Mucosa of descending colon (tissue), 3 donors: Measurements from ENCODE around the gene FRAT2. TPM values are rescaled to one million over a fixed set of nuclear protein-coding genes. Genes with fewer than 3 reads are reported as not detected.

Experiments used
- ATAC-seq: fragments of 200-7000 bp; cut with Tn5 transposase; one replicate; pipeline ENCODE4 v1.9.1; 2020; ENCODE audit warnings: mild to moderate bottlenecking, moderate library complexity
- DNase-seq, 3 donors: peaks; one replicate each; pipeline ENCODE4 v3.0.0-alpha.2; 2020
- H3K36me3 ChIP-seq: fragments of 200-600 bp; one replicate; pipeline ENCODE4 v1.8.0; 2021; ENCODE audit warnings: low read depth, mild to moderate bottlenecking
- H3K4me1 ChIP-seq: fragments of 200-600 bp; one replicate; pipeline ENCODE4 v1.8.0; 2021; ENCODE audit warnings: low read depth, mild to moderate bottlenecking
- H3K4me3 ChIP-seq: fragments of 200-600 bp; one replicate; pipeline ENCODE4 v1.8.0; 2021; ENCODE audit warnings: mild to moderate bottlenecking
- H3K9me3 ChIP-seq: fragments of 200-600 bp; one replicate; pipeline ENCODE4 v1.8.0; 2021; ENCODE audit warnings: mild to moderate bottlenecking
- intact Hi-C, 2 donors: fragments of 100-400 bp; cut with DNase I in 1 of 2; cut with micrococcal nuclease in 1 of 2; formaldehyde crosslinking; loops; one replicate each; pipeline versions ENCODE4 v1.11.0 to v1.11.1; 2022; cut with DNase I, micrococcal nuclease
- total RNA-seq, 3 donors: library from RNA; stranded (reverse); fragmentation: NEBNext Ultra II Directional in 2 of 3; extraction: Animal tissue kit (Norgen Biotek cat#: 25700) in 2 of 3; gene quantifications; one replicate each; pipeline versions ENCODE4 v1.2.1 to v1.2.4, GENCODE V29; 2021 to 2023
- TF ChIP-seq, protein P1 (sequence below): fragments of 200-600 bp; IDR thresholded peaks from one replicate; pipeline ENCODE4 v1.8.0; 2022; ENCODE audit warnings: antibody characterized with exemption, mild to moderate bottlenecking
- donor health status: DM: no; HTN: no; CAD: no; lungs with moderate emphysema.
- donor health status: DM: no; HTN: no; CAD: no.
- donor health status: DM: no; HTN: yes; CAD: no.

FRAT2 gene
- total RNA-seq, 3 donors from 2014 or later = 26.2 to 42.5 (median 33.3) TPM

DNA sequence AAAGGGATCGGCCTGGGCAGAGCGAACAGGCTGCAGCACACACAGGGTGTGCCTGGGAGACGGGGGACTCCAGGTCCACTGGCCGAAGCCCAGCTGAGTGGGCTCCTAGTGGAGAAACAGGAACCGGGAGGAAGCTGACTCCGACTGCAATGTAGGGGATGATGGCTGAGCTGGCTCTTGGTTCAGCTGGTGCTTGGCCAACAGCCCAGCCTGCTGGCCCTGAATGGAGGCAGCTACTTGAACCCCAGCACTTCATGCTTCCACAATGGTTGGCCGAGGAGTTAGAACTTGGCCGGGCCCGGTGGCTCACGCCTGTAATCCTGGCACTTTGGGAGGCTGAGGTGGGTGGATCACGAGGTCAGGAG lies 27.0 kb upstream of the FRAT2 start:
- Histone ChIP-seq H3K4me1 (no peaks in the 10 kb centered on the region), H3K4me3 (no peak overlapping the region), H3K36me3 (no peaks in the 10 kb centered on the region), H3K9me3 (no peaks in the 10 kb centered on the region)
- intact Hi-C loops = no loop called here
- DNase-seq (no peak), ATAC-seq (no peak)
- TF ChIP-seq, protein P1, sequence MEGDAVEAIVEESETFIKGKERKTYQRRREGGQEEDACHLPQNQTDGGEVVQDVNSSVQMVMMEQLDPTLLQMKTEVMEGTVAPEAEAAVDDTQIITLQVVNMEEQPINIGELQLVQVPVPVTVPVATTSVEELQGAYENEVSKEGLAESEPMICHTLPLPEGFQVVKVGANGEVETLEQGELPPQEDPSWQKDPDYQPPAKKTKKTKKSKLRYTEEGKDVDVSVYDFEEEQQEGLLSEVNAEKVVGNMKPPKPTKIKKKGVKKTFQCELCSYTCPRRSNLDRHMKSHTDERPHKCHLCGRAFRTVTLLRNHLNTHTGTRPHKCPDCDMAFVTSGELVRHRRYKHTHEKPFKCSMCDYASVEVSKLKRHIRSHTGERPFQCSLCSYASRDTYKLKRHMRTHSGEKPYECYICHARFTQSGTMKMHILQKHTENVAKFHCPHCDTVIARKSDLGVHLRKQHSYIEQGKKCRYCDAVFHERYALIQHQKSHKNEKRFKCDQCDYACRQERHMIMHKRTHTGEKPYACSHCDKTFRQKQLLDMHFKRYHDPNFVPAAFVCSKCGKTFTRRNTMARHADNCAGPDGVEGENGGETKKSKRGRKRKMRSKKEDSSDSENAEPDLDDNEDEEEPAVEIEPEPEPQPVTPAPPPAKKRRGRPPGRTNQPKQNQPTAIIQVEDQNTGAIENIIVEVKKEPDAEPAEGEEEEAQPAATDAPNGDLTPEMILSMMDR = no peak

DNA sequence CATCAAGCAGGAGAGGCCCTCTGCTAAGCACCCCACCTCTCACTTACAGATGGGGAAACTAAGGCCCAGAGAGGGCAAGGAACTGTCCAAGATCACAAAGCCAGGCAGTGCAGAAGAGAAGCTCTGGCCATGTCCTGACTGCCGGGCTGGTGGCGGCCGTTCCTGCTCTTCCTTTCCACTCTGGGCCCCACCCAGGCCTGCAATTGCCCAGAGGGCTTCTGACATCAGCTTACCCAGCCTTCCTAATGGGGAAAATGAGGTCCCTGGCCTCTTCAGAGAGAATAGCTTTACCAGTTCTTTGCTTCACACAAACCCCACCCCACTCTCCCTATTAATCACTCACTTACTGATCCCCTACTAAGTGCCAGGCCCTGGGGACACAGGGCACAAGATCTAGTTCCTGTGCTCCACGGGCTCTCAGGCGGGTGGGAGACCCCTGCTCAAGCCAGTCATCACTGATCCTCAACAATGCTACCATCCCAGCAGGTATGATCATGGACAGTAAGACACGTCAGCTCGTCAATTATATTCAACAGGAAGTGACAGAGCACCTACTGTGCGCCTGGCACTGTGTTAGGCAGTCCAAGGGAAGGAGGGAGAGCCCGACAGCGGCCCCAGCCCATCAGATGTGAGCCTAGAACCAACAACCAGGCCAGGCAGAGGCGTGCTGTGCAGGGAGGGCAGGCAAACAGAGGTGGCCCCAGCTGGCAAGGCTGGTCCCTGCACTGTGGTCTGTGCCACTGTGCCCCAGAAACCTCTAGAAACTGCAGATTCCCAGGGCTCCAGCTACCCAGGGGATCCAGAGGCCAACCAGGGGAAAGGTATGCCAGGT lies 26.4 kb upstream of the FRAT2 start:
- TF ChIP-seq, protein P1 = no peak
- DNase-seq (no peak), ATAC-seq (no peak)
- Histone ChIP-seq H3K36me3 (no peaks in the 10 kb centered on the region), H3K4me1 (no peaks in the 10 kb centered on the region), H3K4me3 (no peak overlapping the region), H3K9me3 (no peaks in the 10 kb centered on the region)
- intact Hi-C loops = no loop called here

DNA sequence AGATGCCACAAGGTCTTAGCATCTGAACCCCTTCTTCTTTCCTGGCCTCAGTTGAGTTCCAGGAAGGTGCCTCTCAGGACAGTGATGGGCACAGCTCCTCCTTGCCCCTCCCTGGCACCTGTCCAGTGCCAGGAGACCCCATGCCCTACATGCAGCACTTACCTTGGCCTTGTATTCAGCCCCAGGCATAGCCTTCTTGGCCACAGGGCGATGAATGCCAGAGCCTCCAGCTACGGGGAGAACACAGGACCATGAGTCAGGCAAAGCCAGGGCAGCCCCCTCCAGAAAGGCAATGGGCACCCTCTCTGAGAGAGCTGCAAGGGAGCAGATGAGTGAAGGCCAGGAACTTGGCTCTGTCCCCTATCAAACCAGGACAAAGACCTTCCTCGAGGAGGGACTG lies 24.3 kb upstream of the FRAT2 start:
- ATAC-seq (no peak), DNase-seq (no peak)
- Histone ChIP-seq H3K4me3 (no peak overlapping the region), H3K36me3 (no peaks in the 10 kb centered on the region), H3K9me3 (no peaks in the 10 kb centered on the region), H3K4me1 (no peaks in the 10 kb centered on the region)
- TF ChIP-seq, protein P1 = no peak
- intact Hi-C loops = no loop called here

DNA sequence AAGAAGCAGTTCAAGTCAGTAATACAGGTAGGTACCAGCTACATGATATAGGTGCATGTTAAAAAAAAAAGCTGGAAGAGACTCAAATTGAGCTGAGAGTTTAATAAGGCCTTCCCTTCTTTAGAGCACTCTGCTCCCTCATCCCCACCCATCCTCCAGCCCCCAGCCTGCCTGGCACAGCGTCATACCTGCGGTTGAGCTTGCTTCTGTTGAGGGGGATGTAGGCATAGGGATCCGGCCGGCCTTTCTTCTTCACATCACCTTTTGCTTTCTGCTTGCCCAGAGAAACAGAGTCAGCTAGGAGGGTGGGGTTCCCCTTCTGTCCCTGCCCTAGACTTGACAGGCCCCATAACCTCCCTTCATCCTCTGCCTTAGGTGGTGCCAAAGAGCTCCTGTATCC lies 23.8 kb upstream of the FRAT2 start:
- intact Hi-C loops = no loop called here

DNA sequence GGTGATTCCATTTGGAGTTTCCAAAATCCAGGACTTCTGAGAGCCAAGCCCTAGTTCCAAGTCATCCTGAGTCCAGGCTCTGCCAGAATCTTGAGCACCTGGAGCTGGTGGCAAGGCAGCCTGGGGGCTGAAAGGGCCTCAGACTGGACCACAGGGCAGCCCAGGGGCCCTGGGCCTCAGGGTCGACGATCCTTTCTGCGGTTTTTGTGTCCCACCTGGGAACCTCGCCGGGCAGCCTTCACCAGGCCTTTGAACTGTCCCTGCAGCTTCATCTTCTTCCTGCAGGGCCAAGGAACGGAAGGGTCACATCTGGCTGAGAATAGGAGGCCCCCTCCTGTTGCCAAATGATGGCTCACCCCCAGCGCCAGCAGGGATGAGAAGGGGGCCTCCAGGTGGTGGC lies 22.4 kb upstream of the FRAT2 start:
- Histone ChIP-seq H3K36me3 (no peaks in the 10 kb centered on the region), H3K4me3 (no peak overlapping the region), H3K4me1 (no peaks in the 10 kb centered on the region), H3K9me3 (no peaks in the 10 kb centered on the region)
- TF ChIP-seq, protein P1 = no peak
- DNase-seq (no peak), ATAC-seq (no peak)
- intact Hi-C loops = no loop called here

More for the DNA sequence above, 23.8 kb upstream of the FRAT2 start:
- no peaks in the 10 kb centered on the region for H3K36me3 ChIP-seq
- H3K9me3 ChIP-seq = no peaks in the 10 kb centered on the region
- TF ChIP-seq, protein P1 = no peak
- ATAC-seq = no peak
- DNase-seq = no peak
- no peak overlapping the region for H3K4me3 ChIP-seq
- no peaks in the 10 kb centered on the region for H3K4me1 ChIP-seq
